Frontal cortex (tissue), 4 donors: Measurements from ENCODE around the gene TMEM132C. TPM values are rescaled to one million over a fixed set of nuclear protein-coding genes. Genes with fewer than 3 reads are reported as not detected.
A peak's percentile ranks its signal among the peaks of the same experiment; 100 is the strongest.

ENCODE experiments used
- DNase-seq, 2 donors: peaks; one replicate each; pipeline ENCODE4 v3.0.0; 2012; ENCODE audit warnings: low spot score in 2 of 2
- FAIRE-seq: peaks from 2 replicates; lab custom pipeline; 2012; peaks lifted over from hg19 to GRCh38; lab: Jason Lieb, UNC
- small RNA-seq: library from RNA; depleted of rRNA; stranded (forward); fragments of <200 nt; gene quantifications from one replicate; pipeline ENCODE3, GENCODE V24; 2014
- total RNA-seq: library from RNA; depleted of rRNA; stranded (reverse); fragments of >200 nt; gene quantifications from one replicate; pipeline ENCODE4 v1.2.3, GENCODE V29; 2014
- donor health status: control.
- donor health status: control.
- donor health status: control.

TMEM132C gene
- total RNA-seq, 1 donor from 2014 or later = 4.1 TPM

- DNase-seq (no peak), FAIRE-seq (no peak)
Measured at GRCh38 chr12:128727461-128727860, 460.5 kb downstream of the TMEM132C start.

- FAIRE-seq (no peak), DNase-seq (no peak)
Measured at GRCh38 chr12:128727999-128728398, 461.0 kb downstream of the TMEM132C start.

GRCh38 chr12:128729628-128730121, 462.7 kb downstream of the TMEM132C start:
- no peak for FAIRE-seq

GRCh38 chr12:128734371-128734770, 467.4 kb downstream of the TMEM132C start:
- DNase-seq (peak in 1 of 2 donors; percentile 14), FAIRE-seq (no peak)

More at GRCh38 chr12:128729628-128730121, 462.7 kb downstream of the TMEM132C start:
- no peak for DNase-seq

- no peak for FAIRE-seq
- no peak for DNase-seq
Measured at GRCh38 chr12:128737292-128737966, 470.5 kb downstream of the TMEM132C start.

- no peak for DNase-seq
- no peak for FAIRE-seq
Measured at GRCh38 chr12:128743916-128744315, 476.9 kb downstream of the TMEM132C start.

GRCh38 chr12:128745772-128746689, 479.1 kb downstream of the TMEM132C start:
- DNase-seq = no peak
- no peak for FAIRE-seq

- no peak for FAIRE-seq
Measured at GRCh38 chr12:128747441-128747840, 480.5 kb downstream of the TMEM132C start.

GRCh38 chr12:128752386-128752785, 485.4 kb downstream of the TMEM132C start:
- DNase-seq = no peak
- FAIRE-seq = no peak

More at GRCh38 chr12:128747441-128747840, 480.5 kb downstream of the TMEM132C start:
- no peak for DNase-seq

- DNase-seq (no peak), FAIRE-seq (no peak)
Measured at GRCh38 chr12:128753438-128753837, 486.5 kb downstream of the TMEM132C start.

- DNase-seq (no peak), FAIRE-seq (no peak)
Measured at GRCh38 chr12:128754275-128754674, 487.3 kb downstream of the TMEM132C start.

- DNase-seq (no peak), FAIRE-seq (no peak)
Measured at GRCh38 chr12:128755566-128755965, 488.6 kb downstream of the TMEM132C start.

Small RNA genes within 50 kb of the gene (small RNA-seq; reads per million reads assigned to genes)
- gene MIR3612 = 0.28 reads per million, percentile 10 among the genes with 10 or more reads in this experiment
- not detected for gene MIR4419B
